Hepatic stellate cell (primary cell): ENCODE data around the gene IST1.

Experiments
- DNase-seq: peaks from one replicate; pipeline ENCODE4 v3.0.0; 2011; ENCODE audit warnings: low spot score

Gene IST1

DNA sequence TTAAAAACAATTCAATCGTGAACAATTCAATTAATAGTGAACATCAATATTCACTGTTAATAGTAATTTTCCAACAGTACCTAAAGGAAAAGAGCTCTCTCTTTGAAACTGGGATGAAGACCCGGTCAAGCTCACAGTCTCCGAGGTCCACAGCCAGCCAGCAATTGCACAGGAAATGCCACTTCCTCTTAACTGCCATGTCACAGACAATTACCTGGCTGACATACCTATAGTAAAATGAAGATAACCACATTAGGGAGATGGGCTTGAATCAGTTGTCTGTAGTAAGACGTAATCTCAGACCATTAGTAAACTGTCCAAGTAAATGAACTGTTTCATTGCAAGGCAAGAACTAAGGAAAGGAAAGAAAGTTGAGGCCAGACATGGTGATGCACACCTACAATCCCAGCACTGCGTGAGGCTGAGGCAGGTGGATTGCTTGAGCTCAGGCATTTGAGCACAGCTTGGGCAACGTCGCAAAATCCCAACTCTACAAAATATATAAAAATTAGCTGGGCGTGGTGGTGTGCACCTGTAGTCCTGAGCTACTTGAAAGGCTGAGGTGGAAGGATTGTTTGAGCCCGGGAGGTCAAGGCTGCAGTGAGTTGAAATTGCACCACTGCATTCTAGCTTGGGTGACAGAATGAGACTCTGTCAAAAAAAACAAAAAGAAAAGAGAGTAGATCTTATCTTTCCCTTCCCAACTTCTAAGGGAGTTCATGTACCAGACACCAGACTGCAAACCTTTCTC, 68.0 kb downstream of the IST1 start:
- DNase-seq, result no peak

DNA sequence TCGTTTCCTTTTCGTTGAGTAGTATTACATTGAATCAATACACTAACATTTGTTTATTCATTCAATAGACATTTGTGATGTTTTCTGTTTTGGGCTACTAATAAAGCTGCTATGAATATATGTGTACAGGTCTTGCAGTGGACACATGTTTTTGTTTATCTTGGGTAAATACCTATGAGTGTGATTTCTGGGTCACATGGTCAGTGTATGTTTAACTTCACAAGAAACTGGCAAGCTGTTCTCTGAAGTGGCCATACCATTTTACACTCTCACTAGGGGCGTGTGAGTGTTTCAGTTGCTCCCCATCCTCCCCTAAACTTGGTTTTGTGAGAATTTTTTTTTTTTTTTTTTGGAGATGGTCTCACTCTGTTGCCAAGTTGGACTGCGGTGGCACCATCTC, 69.9 kb downstream of the IST1 start:
- DNase-seq, result no peak

DNA sequence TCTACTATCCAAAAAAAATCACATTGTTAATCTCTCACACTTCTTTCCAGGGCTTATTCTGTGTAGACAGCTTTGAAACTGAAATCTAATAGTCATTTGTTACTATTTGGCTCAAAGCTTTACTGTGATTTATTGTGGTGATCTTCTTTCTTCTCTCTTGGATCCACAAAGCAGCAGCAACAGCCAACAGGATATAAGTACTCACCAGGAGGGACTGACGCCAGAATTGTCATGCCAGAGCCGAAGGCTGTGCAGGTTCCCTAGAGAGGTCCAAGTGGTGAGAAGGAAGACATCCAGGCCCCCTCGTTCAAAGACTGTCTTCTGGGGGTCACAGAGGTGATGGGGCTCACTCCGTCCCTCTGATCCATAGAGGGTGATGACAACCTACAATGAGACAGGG, 71.6 kb downstream of the IST1 start:
- no peak for DNase-seq

DNA sequence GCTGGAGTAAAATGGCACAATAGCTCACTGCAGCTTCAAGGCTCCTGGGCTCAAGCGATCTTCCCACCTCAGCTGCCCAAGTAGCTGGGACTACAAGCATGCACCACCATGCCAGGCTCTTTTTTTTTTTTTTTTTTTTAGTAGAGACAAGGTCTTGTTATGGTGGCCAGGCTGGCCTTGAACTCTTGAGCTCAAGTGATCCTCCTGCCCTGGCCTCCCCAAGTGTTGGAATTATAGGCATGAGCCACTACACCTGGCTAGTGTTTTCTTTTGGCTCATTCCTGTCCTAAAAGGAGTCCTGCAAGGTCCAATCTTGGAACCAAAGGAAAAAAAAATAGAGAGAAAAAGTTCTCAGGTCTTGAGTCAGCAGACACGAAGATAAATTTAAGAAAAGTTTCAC, 74.0 kb downstream of the IST1 start:
- DNase-seq, result no peak

DNA sequence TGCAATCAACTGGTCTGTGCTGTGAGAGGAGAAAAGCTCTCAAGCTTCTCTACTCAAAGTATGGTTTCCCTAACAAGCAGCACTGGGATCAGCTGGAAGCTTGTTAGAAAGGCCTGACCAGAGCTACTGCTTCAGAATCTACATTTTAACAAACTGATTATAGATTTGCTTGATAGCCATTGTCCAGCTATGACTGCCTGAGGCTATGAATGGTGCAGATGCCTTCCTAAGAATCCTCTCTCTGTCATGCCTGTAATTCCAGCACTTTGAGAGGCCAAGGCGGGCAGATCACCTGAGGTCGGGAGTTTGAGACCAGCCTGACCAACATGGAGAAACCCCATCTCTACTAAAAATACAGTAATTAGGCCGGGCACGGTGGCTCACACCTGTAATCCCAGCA, 76.2 kb downstream of the IST1 start:
- no peak for DNase-seq

DNA sequence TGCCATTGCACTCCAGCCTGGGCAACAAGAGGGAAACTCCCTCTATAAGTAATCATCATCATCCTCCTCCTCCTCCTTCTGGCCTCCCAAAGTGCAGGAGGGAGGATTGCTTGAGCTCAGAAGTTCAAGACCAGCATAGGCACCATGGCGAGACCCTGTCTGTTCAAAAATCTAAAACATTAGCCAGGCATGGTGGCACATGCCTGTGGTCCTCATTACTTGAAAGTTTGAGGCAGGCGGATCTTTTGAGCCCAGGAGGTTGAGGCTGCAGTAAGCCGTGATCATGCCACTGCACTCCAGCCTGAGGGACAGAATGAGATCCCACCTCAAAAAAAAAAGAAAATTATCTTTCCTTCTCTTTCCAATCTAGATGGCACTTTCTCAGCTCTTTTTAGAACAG, 77.0 kb downstream of the IST1 start:
- no peak for DNase-seq

DNA sequence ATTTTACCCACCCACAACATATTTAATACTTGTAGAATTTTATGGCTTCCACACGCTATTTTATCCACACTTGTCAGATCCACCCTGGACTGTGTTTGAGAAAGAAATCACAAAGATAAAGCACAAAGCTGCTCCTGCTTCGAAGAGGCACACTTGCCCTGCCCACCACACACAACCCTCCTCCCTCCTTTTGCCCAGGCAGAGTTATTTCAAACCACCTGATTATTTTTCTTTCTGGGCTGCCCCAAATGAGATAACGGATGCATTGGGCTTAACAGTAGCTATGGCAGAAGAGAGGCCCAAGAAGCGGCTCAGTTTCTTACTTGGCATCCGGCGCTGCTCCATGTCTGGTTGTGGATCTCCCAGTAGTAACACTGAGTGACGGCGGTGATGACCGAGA, 77.7 kb downstream of the IST1 start:
- DNase-seq, result no peak

DNA sequence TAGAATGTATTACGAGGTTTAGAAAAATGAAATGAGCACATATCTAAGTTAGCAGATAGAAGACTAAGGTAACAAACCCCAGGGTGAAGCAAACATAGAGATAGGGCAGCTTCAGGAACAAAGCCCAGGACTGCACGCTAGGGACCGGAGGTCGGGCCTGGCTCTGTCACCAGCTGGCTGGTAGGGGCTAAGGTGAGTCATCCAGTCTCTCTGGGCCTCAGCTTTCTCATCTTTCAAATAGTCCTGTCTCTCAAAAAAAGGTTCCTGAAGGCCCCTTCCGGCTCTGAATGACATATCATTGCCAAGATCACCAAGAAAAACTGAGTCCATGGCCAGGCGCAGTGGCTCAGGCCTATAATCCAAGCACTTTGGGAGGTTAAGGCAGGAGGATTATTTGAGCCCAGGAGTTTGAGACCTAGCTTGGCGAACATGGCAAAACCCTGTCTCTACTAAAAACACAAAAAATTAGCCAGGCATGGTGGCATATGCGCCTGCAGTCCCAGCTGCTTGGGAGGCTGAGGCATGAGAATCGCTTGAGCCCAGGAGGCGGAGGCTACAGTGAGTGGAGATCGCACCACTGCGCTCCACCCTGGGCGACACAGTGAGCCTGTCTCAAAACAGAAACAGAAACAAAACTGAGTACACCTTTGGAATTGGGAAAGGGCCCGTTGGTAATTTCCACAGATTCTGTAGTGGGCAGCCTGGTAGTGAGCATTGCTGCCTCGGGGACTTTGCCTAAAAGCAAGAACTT, 78.9 kb downstream of the IST1 start:
- no peak for DNase-seq
